ENCODE results near the gene CLCN5. TPM values are rescaled to one million over a fixed set of nuclear protein-coding genes. Genes with fewer than 3 reads are reported as not detected.

Gene CLCN5
- 12.0 and 13.7 TPM in 2 replicates for total RNA-seq

GRCh38 chrX:49922291-49923241 lies at the start of gene CLCN5:
TSS of gene CLCN5 (plus strand) at chrX:49922596. CDS start at chrX:49925299, 2,703 bp downstream.

GRCh38 chrX:49878834-49879655 lies 43.4 kb upstream of the CLCN5 start, which contains the start of gene USP27X:
TSS of gene USP27X (plus strand) at chrX:49879484. CDS start at chrX:49880308, 824 bp downstream.

Other genes starting within 250 kb of the CLCN5 start
- gene PAGE1, start 226.6 kb upstream of the CLCN5 start, total RNA-seq = not detected in 2 replicates
- not detected in 2 replicates for gene PAGE4, start 93.3 kb upstream of the CLCN5 start, total RNA-seq
- 1.7 and 4.6 TPM in 2 replicates for gene USP27X, start 43.1 kb upstream of the CLCN5 start, total RNA-seq